HL-60/S4 treated with phorbol 12-myristate 13-acetate at 8.2 ng/mL for 4 days and 3 days (cell line): ENCODE measurements around the gene SLC5A2.
"Not testable (repeated sequence)": the region's sequence is repeated elsewhere in the genome, so short reads cannot be mapped to it uniquely, and the experiment has no call there.

ENCODE experiments used
- in situ Hi-C: fragments of 300-500 bp; cut with MboI; formaldehyde crosslinking; loops from 2 replicates; pipeline ENCODE4 v1.15.0; 2022; ENCODE audit warnings: low sequenced_read_pairs

SLC5A2 gene

DNA sequence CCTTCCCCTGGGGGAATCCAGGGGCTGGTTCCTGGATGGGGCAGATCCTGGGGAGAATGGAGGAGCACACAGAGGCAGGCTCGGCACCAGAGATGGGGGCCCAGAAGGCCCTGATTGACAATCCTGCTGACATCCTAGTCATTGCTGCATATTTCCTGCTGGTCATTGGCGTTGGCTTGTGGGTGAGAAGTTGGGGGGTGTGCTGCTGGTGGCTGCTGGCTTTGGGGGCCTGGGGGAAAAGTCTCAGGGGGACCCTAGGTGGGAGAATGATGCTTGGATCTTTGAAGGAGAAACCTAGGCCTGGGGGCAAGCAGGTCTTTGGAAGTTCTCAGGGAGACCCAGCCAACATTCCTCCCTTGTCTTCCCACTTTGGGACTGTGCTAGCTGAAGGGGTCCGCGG lies at the start of gene SLC5A2:
Gene SLC5A2 (plus strand): TSS at position 43 of the 400 bp plus-strand sequence. CDS start 14 bp downstream, at position 57.
- in situ Hi-C loops, result no loop called here

DNA sequence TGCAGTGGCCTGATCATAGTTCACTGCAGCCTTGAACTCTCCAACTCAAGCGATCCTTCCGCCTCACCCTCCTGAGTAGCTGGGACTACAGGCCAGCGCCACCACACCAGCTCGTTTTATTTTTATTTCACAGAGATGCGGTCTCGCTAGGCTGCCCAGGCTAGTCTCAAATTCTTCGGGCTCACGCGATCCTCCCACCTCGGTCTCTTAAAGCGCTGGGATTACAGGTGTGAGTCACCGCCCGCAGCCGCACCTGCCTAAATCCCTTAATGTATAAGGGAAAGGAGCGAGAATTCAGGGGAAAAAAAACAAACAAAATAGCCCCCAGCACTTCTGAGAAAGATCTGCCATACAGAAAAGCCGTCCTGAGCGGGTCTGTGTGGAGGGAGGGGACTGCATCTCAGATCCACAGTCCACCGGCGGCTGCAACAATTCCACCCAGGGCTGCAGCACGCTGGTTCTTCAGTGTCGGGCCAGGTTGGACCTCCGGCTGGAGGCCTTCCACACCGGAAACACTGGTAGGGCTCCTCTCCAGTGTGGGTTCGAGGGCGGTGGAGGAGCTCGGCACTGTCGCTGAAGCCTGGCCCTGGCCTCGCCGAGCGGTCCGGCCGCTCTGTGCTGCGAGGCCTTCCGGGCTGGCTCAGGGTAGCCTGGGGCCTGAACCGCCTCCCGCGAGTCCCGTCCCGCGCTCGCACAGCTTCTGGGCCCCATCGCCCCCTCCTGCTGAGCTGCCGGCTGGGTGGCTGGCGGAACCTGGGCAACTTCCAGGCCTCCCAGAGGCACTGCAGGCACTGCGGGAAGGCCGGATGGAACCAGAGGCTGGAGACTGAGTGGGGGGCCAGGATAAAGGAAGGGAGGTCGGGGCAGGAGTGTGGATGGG lies 47.3 kb upstream of the SLC5A2 start:
- in situ Hi-C loops, result no loop called here

DNA sequence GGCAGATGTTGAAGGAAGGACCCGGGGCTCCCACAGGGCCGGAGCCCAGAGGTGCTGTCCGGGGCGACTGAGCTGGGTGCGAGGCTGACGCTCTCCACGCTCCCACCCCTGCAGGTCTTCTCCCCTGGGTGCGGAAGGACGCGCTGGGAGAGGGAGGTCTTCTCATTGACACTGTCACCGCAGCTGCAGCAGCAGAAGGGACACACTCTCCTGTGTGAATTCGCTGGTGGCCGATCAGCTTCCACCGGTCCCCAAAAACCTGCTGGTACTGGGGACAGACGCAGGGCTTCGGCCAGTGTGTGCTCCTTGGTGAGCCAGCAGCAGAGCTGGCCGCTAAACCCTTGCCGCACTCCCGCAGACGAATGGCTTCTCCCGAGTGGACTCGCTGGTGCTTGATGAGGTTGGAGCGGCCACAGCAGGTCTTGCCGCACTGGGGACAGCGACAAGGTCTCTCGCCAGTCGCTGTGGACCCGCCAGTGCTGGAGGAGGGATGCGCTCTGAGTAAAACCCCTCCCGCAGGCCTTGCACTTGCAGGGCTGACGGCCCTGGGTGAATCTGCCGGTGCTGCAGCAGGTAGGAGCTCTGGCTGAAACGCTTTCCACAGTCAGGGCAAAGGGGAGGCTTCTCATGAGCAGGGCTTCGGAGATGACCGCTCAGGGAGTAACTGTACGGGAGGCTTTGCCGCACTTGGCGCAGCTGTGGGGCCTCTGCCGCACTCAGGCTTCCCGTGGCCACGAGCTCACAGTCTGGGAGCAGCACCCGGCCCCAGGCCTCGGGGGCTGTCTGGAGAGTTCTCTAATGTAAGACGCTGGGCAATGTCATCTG lies 46.5 kb upstream of the SLC5A2 start:
- in situ Hi-C loops, result no loop called here

DNA sequence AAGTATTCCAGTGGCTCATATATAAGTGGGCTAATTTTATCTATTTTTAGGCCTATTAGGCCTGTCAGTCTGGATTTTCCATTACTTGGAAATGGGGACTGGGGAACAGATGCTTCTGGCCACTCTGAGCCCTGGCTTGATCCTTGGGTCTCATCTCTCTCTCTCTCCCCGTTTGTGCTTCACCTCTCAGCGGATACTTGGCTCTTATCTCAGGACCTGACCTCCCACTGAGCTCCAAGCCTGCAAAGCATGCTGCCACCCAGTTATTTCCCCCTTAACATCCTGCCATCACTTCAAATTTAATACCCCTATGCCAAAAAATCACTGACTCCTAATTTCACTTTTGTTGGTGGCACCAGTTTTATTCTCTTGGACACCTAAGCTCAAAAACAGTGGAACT lies 44.5 kb upstream of the SLC5A2 start:
- in situ Hi-C loops, result no loop called here

DNA sequence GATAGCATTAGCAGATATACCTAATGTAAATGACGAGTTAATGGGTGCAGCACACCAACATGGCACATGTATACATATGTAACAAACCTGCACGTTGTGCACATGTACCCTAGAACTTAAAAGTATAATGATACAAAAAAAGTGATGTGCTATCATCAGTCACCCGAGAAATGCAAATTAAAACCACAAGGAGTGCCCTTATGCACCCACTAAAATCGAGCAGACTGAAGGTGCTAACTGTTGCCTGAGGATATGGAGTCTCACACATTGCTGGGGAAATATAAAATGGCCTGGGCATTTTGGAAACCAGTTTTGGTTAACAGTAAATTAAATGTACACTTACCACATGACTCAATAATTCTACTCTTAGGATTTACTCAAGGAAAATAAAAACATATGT lies 43.9 kb upstream of the SLC5A2 start:
- in situ Hi-C loops, result not testable (repeated sequence)

DNA sequence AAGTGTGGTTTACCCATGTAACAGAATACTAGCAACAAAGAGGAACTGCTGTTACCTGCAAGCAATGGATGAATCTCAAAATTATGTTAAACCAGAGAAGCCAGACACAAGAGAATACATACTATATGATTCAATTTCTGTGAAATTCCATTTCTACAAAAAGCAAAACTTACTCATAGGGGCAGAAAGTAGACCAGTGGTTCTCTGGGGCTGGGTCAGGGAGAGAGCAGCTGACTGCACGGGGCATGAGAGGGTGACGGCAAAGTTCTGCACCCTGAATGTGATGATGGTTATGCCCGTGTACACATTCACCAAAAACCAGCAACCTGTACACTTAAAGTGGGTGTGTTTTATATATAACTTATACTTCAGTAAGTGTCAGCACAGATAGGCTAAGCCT lies 43.4 kb upstream of the SLC5A2 start:
- in situ Hi-C loops, result no loop called here

DNA sequence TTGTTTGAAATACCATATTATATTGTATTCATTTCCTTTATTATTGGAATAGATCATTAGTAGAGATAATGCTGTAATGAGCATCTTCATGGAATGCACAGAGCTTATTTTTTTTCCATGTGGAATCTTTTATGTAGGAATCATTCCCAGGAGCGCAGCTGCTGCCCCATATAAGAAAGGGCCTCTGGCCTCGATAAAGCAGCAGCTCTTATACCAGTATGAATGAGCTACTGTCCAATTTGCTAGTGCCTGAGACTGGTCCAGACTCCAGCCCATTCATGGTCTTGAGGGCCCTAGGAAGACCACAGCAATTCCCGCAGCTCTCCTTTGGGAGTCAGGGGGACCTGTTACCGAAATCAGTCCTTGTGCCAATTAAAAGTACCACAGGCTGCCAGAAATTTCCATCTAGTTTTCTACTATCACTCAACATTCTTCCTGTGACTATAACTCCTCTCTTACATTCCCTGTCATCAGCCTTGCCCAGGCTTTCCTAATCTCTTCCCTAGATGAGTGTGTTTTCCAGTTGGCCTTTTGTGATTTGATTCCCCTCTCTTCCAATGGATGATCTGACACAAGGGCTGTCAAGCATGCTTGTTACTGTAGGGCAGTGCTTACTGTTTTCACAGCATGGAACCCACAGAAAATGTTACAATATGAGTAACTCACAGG lies 42.3 kb upstream of the SLC5A2 start:
- in situ Hi-C loops, result no loop called here

DNA sequence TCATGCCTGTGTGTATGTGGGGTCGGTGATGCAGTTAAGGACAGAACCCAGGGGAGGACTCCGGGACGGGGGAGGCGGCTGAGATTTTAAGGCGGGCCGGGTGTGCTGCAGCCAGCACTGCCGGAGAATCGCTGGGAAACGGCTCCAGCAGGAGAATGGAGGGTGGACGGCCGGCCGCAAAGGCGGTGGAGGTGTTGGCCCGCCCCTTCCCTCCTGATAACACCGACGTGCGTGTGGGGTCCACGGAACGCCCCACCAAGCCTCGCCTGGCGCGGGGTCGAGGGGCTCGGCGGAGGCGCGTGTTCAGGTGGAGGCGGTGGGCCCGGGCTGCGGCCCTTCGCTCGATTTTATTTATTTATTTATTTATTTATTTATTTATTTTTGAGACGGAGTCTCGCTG lies 41.0 kb upstream of the SLC5A2 start:
- in situ Hi-C loops, result no loop called here

DNA sequence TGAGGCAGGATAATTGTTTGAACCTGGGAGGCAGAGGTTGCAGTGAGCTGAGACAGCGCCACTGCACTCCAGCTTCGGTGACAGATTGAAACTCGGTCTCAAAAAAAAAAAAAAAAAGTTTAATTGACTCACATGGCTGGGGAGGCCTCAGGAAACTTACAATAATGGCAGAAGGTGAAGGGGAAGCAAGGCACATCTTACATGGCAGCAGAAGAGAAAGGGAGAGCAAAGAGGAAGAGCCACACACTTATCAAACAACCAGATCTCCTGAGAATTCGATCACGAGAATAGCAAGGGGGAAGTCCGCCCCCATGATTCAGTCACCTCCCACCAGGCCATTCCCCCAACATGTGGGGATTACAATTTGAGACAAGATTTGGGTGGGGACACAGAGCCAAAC lies 37.0 kb upstream of the SLC5A2 start:
- in situ Hi-C loops, result not testable (repeated sequence)

DNA sequence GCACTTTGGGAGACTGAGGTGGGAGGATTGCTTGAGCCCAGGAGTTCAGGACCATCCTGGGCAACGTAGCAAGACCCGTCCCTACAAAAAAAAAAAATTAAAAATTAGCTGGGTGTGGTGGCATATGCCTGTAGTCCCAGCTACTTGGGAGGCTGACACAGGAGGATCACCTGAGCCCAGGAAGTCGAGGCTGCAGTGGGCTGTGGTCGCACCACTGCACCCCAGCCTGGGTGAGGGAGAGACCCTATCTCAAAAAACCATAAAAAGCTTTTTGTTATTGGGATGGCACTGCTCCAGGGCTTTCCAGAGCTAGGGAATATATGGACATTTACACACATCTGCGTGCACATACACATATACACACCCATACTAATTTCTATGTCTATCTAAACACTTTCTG lies 31.7 kb upstream of the SLC5A2 start:
- in situ Hi-C loops, result loop anchor here (25.0 kb wide), 2 partner anchors 411 to 464 kb away; partner anchors contain the start of genes HSD3B7 and ZNF267

DNA sequence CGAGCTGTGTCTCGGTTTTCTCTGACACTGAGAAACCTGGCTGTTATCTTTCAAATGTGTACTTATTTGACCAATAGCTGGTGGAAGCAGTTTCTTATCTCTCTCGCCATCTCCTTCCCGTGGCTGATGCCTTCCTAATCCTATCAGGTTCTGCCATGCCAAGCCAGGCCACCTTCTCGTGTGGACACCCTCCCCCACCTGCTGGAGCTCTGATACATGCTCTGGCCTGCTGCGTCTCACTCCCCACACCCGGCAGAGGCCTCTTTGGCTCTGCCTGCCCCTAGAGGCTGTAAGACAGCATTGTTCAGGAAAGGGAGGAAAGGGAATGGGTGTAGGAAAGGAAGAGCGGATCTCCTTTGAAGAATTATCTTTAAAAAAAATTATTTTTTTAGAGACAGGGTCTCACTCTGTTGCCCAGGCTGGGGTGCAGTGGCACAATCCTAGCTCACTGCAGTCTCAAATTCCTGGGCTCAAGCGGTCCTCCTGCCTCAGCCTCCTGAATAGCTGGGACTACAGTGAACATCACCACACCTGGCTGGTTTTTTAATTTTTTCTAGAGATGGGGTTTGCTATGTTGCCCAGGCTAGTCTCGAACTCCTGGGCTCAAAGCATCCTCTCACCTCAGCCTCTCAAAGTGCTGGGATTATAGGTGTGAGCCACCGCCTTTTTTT lies 31.1 kb upstream of the SLC5A2 start:
- in situ Hi-C loops, result loop anchor here (25.0 kb wide), 2 partner anchors 410 to 465 kb away; partner anchors contain the start of genes HSD3B7 and ZNF267

DNA sequence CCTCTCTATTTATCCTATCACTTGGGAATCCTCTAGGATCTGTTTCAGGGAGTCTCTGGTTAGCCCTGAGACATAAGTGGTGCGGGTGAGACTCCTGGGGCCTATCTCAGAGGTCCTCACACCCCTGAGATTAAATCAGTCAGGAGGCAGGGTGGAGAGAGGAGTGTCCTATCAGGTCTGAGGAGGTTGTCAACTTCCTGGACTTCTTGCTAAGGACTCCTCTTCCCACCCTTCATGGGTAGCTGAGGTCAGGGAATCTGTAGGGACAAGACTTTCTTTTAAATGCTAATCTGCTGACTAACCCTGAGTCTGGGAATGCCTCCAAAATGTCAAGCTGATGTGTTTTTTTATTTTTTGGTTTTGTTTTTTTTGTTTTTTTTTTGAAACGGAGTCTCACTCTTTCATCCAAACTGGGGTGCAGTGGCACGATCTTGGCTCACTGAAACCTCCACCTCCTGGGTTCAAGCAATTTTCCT lies 30.3 kb upstream of the SLC5A2 start:
- in situ Hi-C loops, result loop anchor here (25.0 kb wide), 2 partner anchors 410 to 465 kb away; partner anchors contain the start of genes HSD3B7 and ZNF267

DNA sequence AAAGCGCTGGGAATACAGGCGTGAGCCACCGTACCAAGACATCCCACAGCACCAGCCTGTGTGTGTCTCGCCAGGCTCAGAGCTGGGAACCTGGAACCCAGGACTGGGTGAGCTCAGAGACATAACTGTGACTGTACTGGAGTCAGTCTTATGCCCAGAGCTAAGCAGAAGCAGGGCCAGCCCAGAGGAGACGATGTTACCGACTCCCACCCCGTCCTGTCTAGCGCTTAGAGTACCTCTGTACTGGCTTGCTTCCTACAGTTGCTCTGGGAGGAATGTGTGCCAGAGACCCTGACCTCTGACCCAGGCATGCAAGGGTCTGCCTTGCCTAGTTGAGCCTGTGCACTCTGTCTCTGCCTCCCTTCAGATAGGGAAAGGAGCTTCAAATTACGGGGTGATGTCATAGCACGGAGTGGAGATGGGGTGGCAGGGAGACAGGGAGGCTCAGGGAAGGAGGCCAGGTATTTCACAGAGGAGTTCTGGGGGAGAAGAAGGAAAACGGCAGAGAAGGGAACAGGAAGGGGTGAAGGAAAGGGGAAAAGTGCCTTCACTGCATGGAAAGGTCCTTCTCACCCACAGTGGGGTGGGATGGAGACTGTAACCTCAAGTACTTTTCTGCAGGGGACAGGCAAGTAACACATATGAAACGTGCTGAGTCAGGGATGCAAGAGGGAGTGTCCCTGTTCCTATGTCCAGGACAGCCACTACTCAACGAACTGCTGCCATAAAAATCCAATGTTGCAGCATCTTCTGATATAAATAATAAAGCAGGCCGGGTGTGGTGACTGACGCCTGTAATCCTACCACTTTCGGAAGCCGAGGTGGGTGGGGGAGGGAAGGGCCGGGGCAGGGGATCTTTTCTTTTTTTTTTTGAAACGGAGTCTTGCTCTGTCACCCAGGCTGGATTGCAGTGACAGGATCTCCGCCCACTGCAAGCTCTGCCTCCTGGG lies 29.4 kb upstream of the SLC5A2 start:
- in situ Hi-C loops, result loop anchor here (25.0 kb wide), 2 partner anchors 409 to 466 kb away; partner anchors contain the start of genes HSD3B7 and ZNF267

DNA sequence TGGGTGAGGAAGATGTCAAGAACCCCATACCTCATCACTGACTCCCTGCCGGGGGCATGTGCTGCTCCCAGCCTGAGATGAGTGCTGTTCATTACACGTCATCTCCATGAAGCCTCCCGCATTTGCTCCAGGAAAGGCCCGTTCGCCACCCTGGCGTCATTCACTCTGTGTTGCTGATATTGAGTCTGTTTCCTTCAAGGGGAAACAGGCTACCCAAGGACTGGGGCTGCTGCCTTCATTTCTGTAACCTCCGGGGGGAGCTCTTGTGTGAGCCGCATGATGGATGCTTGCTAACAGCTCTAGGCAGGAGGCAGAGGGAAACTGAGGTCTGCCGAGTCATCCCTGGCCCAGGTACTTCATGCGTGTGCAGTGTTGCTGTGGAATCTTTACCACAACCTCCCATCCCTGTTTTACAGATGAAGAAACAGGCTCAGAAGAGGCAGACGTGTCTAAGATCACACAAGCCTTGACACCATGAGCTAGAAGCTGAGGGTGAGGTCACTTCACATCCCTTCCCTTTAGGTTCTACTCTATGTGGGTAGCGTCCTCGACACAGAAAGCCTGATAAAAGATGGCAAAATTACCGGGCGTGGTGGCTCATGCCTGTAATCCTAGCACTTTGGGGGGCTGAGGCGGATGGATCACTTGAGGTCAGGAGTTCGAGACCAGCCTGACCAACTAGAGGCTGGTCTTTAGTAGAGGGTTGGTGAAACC lies 27.2 kb upstream of the SLC5A2 start:
- in situ Hi-C loops, result loop anchor here (25.0 kb wide), 2 partner anchors 407 to 468 kb away; partner anchors contain the start of genes HSD3B7 and ZNF267

DNA sequence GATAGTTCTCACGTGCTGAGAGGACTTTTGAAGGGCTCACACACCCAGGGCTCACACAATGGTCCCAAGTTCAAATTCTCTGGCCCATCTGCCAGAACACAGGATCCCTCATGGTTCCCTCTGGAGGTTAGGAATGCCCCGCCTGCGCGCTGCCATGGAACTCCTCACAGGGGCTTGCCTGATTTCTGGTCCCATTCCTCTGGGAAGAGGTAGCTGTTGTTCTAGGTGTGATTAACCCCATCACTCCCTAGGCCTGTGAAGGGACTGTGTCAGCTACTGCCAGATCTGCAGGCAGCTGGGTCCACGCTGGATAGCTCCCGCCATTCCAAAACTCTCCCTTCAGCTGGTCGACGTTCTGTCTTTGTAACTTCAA lies 25.9 kb upstream of the SLC5A2 start:
- in situ Hi-C loops, result loop anchor here (25.0 kb wide), 2 partner anchors 405 to 470 kb away; partner anchors contain the start of genes HSD3B7 and ZNF267

DNA sequence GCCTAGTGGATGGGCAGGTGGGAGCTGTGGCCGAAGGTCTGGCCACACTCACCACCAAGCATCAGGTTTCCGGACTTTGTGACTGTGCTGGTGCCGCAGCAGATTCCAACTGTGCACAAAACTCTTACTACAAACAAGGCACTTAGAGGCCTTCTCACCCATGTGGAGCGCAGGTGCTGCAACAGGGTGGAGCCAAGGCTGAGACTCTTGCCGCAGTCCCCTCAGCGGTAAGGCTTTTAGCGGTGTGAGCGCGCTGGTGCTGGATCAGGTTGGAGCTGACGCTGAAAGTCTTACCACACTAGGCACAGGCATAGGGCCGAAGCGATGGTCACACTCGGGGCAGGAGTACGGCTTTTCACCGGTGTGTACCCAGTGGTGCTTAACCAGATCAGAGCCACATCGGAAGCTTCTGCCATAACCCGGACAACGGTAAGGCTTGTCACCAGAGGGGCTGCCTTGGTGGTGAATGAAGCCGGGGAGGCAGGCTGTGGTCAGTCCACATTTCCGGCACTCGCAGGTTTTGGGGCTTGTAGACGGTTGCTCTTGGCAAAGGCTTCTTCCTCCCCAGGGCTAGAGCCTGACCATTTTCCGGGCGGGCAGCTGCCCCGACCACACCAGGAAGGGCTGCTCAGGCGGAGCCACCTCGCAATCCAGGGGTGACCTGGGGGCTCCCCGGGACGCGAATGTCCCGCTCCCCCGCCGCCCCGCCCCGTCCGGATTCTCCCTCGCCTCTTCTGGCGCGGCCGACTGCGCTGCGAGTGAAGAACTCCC lies 24.7 kb upstream of the SLC5A2 start:
- in situ Hi-C loops, result loop anchor here (25.0 kb wide), 2 partner anchors 404 to 471 kb away; partner anchors contain the start of genes HSD3B7 and ZNF267
